Fibroblast of lung (primary cell): ENCODE data around the gene ZSCAN16. TPM values are rescaled to one million over a fixed set of nuclear protein-coding genes. Genes with fewer than 3 reads are reported as not detected.

Experiments used
- DNase-seq, 2 donors: peaks; one replicate each; pipeline versions ENCODE4 v3.0.0 to v3.0.0-alpha.2; 2010; ENCODE audit warnings: low read depth in 2 of 2
- H2AFZ ChIP-seq: 2 replicates; pipeline ENCODE4 v1.5.1; 2012; ENCODE audit warnings: low read length, control low read depth, inconsistent platforms
- H3K27ac ChIP-seq: 2 replicates; pipeline ENCODE4 v1.5.1; 2011; ENCODE audit warnings: low read length, control low read depth; ENCODE audit not compliant: insufficient read depth
- H3K27me3 ChIP-seq: 2 replicates; pipeline ENCODE4 v1.5.1; 2011; ENCODE audit warnings: mild to moderate bottlenecking, low read length; ENCODE audit not compliant: control insufficient read depth, insufficient read depth
- H3K36me3 ChIP-seq: 2 replicates; pipeline ENCODE4 v1.5.1; 2011; ENCODE audit warnings: low read length; ENCODE audit not compliant: control insufficient read depth, insufficient read depth
- H3K4me1 ChIP-seq: 2 replicates; pipeline ENCODE4 v1.5.1; 2011; ENCODE audit warnings: low read length; ENCODE audit not compliant: control insufficient read depth, insufficient read depth; ENCODE audit errors: extremely low read depth
- H3K4me2 ChIP-seq: 2 replicates; pipeline ENCODE4 v1.5.1; 2011; ENCODE audit warnings: low read length, control low read depth; ENCODE audit not compliant: insufficient read depth; ENCODE audit errors: extremely low read depth
- H3K4me3 ChIP-seq, 4 experiments: fragments of 200-600 bp in 1 of 4; sonication (generic) in 1 of 4; replicated peaks in 1 of 4; 2 replicates each; pipeline ENCODE4 v1.5.1; 2011 to 2016; ENCODE audit warnings: low read length in 4 of 4, low read depth in 3 of 4, mild to moderate bottlenecking in 3 of 4, control low read depth in 2 of 4, inconsistent platforms in 1 of 4, mixed read lengths in 1 of 4; ENCODE audit not compliant: insufficient read depth in 1 of 4; ENCODE audit errors: control extremely low read depth in 1 of 4
- H3K79me2 ChIP-seq: 2 replicates; pipeline ENCODE4 v1.5.1; 2012; ENCODE audit warnings: mild to moderate bottlenecking, low read length, inconsistent platforms; ENCODE audit not compliant: control insufficient read depth, insufficient read depth
- H3K9ac ChIP-seq: 2 replicates; pipeline ENCODE4 v1.5.1; 2011; ENCODE audit warnings: mild to moderate bottlenecking, low read length, control low read depth; ENCODE audit not compliant: insufficient read depth
- H3K9me3 ChIP-seq: 2 replicates; pipeline ENCODE4 v1.5.1; 2012; ENCODE audit warnings: low read depth, low read length; ENCODE audit not compliant: control insufficient read depth, insufficient read depth
- H4K20me1 ChIP-seq: 2 replicates; pipeline ENCODE4 v1.5.1; 2011; ENCODE audit warnings: low read length; ENCODE audit not compliant: control insufficient read depth, insufficient read depth; ENCODE audit errors: extremely low read depth
- EZH2 ChIP-seq: IDR thresholded peaks from 2 replicates; pipeline ENCODE4 v1.5.1; 2012; ENCODE audit warnings: low read length, control low read depth, mild to moderate bottlenecking; ENCODE audit errors: missing control alignments
- polyA plus RNA-seq, 2 donors: library from polyadenylated mRNA; depleted of rRNA in 1 of 2; stranded (reverse) in 1 of 2; unstranded in 1 of 2; fragments of >200 nt; gene quantifications; 2 replicates each; pipeline ENCODE4 v1.2.1, GENCODE V29; 2011 to 2012; ENCODE audit warnings: missing spikeins in 1 of 2
- total RNA-seq: library from RNA; depleted of rRNA; stranded (reverse); fragments of >200 nt; gene quantifications from 2 replicates; pipeline ENCODE4 v1.2.1, GENCODE V29; 2014
- TF ChIP-seq, protein P1 (sequence below), 2 donors: IDR thresholded peaks in 1 of 2; conservative IDR thresholded peaks in 1 of 2; 1 replicate in 1 of 2; 2 replicates in 1 of 2; pipeline ENCODE4 v1.5.1; 2011 to 2012; ENCODE audit warnings: low read length in 2 of 2, control low read depth in 1 of 2, inconsistent platforms in 1 of 2, low read depth in 1 of 2, mild to moderate bottlenecking in 1 of 2

ZSCAN16 gene
- total and polyA plus RNA-seq, 2 donors (not counting 1 experiment from before 2014, with no cell fraction given) = 2.0 to 6.6 TPM

DNA sequence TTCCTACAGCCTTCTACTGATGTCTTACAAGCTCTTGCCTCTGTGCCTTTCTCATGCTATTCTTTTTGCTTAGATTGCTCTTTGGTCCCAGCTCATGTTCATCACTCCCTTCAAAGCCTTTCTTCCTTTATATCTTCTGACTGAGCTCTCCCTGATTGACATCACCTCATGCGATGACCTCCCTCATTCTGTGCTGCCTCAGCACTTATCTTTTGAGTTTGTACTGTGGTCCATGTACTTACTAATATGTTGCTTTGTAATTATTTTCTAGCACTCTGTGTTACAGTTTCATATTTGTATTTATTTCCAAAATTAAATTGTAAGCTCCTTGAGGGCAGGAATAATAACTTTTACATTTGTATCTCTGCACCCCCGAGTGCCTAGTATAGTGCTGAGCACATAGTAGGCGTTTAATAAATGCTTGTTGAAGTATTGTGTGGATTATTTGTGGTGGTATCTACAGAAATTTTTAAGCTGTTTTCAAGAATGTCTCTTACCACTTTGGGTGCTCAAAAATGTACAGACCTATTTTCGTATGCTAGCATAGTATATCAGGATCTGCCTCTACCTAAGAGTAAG, 34.7 kb downstream of the ZSCAN16 start:
- no peaks in the 10 kb centered on the region for H3K9me3 ChIP-seq
- no peak overlapping the region for H3K27ac ChIP-seq
- H2AFZ ChIP-seq = no peak overlapping the region
- H3K4me1 ChIP-seq = no peaks in the 10 kb centered on the region
- no peak overlapping the region for H3K4me3 ChIP-seq
- H3K79me2 ChIP-seq = no peaks in the 10 kb centered on the region
- H3K9ac ChIP-seq = no peak overlapping the region
- no peak for DNase-seq
- TF ChIP-seq, protein P1, sequence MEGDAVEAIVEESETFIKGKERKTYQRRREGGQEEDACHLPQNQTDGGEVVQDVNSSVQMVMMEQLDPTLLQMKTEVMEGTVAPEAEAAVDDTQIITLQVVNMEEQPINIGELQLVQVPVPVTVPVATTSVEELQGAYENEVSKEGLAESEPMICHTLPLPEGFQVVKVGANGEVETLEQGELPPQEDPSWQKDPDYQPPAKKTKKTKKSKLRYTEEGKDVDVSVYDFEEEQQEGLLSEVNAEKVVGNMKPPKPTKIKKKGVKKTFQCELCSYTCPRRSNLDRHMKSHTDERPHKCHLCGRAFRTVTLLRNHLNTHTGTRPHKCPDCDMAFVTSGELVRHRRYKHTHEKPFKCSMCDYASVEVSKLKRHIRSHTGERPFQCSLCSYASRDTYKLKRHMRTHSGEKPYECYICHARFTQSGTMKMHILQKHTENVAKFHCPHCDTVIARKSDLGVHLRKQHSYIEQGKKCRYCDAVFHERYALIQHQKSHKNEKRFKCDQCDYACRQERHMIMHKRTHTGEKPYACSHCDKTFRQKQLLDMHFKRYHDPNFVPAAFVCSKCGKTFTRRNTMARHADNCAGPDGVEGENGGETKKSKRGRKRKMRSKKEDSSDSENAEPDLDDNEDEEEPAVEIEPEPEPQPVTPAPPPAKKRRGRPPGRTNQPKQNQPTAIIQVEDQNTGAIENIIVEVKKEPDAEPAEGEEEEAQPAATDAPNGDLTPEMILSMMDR (conservative IDR thresholded peaks at IDR 0.05 in 1 of 2, IDR thresholded peaks at IDR 0.05 in 1 of 2; ENCODE audit: low read depth in 1 of 2, low read length in 2 of 2) = no peak
- no peak for TF ChIP-seq EZH2
- H3K27me3 ChIP-seq = no peaks in the 10 kb centered on the region
- H3K4me2 ChIP-seq = no peak overlapping the region
- H4K20me1 ChIP-seq = no peaks in the 10 kb centered on the region
- no peaks in the 10 kb centered on the region for H3K36me3 ChIP-seq

DNA sequence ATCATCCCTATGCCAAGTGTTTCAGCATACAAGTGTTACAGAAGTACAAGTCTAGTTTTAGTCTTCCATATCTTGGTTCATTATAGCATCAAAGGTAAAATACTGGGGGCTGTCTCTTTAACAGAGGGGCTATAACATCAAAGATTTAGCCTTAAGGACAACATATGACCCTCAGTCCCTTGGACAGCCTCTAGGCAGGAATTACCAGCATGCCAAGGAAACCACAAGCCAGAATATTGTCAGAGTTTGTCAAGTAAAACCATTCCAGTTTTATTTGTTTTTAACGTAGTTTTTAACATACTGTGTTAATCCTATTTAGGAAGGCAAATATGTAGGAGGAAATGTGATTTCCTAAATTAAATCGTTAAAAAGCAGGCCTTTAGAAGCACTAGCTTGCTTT, 35.8 kb downstream of the ZSCAN16 start:
- H4K20me1 ChIP-seq = no peaks in the 10 kb centered on the region
- H3K36me3 ChIP-seq = no peaks in the 10 kb centered on the region
- H3K4me3 ChIP-seq = no peak overlapping the region
- H3K4me2 ChIP-seq = no peak overlapping the region
- no peak overlapping the region for H3K9ac ChIP-seq
- DNase-seq = no peak
- H3K27me3 ChIP-seq = no peaks in the 10 kb centered on the region
- no peaks in the 10 kb centered on the region for H3K9me3 ChIP-seq
- no peak for TF ChIP-seq EZH2
- TF ChIP-seq, protein P1 (conservative IDR thresholded peaks at IDR 0.05 in 1 of 2, IDR thresholded peaks at IDR 0.05 in 1 of 2; ENCODE audit: low read depth in 1 of 2, low read length in 2 of 2) = no peak
- H3K27ac ChIP-seq = no peak overlapping the region
- no peaks in the 10 kb centered on the region for H3K79me2 ChIP-seq
- H3K4me1 ChIP-seq = no peaks in the 10 kb centered on the region
- H2AFZ ChIP-seq = no peak overlapping the region

DNA sequence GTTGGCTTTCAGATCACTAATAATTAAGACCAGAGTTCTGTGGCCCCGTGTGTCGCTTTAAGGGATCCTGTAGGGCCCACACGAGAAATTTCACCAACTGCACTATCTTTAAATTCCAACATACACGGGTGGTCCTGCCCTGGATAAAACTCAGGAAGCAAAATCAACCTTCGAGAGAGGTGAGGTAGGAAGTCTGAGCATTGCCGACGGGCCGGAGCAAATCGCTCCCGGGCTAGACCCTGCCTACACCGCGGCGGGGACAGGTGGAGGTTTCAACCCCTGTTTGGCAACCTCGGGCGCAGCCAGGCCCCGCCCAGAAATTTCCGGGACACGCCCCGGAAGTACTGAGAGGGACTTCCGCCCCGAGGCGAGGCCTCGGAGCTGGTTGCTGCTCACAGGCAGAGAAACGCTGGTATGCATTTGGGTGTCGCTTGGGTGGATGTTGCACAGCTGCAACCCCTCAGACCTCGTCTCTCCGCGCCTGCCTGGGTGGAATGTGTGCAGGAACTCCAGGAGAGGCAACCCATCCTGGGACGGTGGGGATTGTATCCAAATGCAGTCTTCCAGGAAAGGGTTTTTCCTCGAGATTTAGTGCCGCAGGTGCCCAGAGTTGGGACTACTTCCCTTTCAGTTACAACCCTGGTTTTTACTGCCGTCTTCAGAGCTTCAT, 37.1 kb downstream of the ZSCAN16 start:
- DNase-seq = peak; percentile 58 to 74
- Histone ChIP-seq H3K9me3 (no peaks in the 10 kb centered on the region), H2AFZ (peak overlapping the region; percentile 81), H4K20me1 (no peaks in the 10 kb centered on the region), H3K4me3 (peak overlapping the region; percentile 20 to 74 (median 50)), H3K27ac (no peak overlapping the region), H3K27me3 (no peaks in the 10 kb centered on the region), H3K4me2 (peak overlapping the region; percentile 26), H3K9ac (no peak overlapping the region), H3K4me1 (no peaks in the 10 kb centered on the region), H3K36me3 (no peaks in the 10 kb centered on the region), H3K79me2 (no peaks in the 10 kb centered on the region)
- TF ChIP-seq, protein P1 (conservative IDR thresholded peaks at IDR 0.05 in 1 of 2, IDR thresholded peaks at IDR 0.05 in 1 of 2; ENCODE audit: low read depth in 1 of 2, low read length in 2 of 2) = no peak
- TF ChIP-seq EZH2 = no peak
